Right ventricle myocardium inferior (tissue), 1 donor: ENCODE results near the gene H1-8. TPM values are rescaled to one million over a fixed set of nuclear protein-coding genes. Genes with fewer than 3 reads are reported as not detected.

Experiments used
- ATAC-seq: fragments of 200-7000 bp; cut with Tn5 transposase; one replicate; pipeline ENCODE4 v1.9.1; 2020; ENCODE audit warnings: mild to moderate bottlenecking, moderate library complexity
- DNase-seq: peaks from one replicate; pipeline ENCODE4 v3.0.0; 2021; ENCODE audit errors: missing footprints
- intact Hi-C: fragments of 100-400 bp; cut with DNase I; formaldehyde crosslinking; loops from one replicate; pipeline ENCODE4 v1.11.0; 2022
- total RNA-seq: library from RNA; stranded (reverse); fragmentation: NEBNext Ultra II Directional; extraction: Animal tissue kit (Norgen Biotek cat#: 25700); gene quantifications from one replicate; pipeline ENCODE4 v1.2.1, GENCODE V29; 2021
- donor health status: DM: no; HTN: yes; CAD: no; lungs with severe emphysema.

Gene H1-8
- total RNA-seq, 1 donor from 2014 or later = not detected

DNA sequence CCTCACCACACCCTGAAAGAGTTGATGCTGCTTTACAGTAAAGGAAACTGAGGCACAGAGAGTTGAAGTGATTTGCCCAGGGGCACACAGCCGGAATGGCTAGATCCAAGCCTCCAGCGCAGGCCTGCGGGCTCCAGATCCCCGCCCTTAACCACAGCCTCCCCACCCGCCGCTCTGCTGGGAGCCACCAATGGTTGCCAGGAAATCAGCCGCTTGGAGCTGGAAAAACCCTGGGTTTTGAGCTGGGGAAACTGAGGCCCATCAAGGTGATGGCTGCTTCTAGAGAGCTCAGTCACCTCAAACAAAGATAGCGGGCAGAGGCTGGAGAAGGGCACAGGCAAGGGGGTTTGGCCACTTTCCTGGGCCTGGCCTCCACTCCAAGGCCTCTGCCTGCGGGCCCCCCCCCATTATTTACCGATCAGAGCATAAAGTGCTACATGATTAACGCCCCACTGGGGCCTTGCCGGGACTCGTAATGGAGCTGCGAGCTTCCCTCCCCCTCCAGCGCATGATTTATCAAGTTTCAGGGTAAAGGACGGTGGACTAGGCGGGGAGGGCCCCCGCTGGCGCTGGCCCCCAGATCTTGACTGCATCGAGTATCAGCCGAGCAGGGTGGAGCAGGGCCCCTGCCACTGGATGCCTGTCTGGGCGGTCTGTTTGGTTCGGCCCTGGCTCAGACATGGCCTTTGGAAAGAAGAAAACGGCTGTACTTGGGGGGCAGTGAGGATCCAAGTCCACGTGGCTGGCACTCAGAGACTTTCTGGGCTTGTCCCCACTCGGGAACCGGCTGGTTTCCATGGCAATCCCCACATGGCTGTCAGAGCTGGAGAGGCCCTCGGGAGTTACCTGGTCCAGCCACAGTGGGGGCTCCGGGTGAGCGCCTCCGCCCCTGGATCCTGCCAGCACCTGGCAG, 54.4 kb downstream of the H1-8 start:
- ATAC-seq (peak; percentile 7), DNase-seq (no peak)
- intact Hi-C loops = loop anchor here (2.0 kb wide), 1 partner anchor 29 kb away; no protein-coding TSS in a partner anchor

DNA sequence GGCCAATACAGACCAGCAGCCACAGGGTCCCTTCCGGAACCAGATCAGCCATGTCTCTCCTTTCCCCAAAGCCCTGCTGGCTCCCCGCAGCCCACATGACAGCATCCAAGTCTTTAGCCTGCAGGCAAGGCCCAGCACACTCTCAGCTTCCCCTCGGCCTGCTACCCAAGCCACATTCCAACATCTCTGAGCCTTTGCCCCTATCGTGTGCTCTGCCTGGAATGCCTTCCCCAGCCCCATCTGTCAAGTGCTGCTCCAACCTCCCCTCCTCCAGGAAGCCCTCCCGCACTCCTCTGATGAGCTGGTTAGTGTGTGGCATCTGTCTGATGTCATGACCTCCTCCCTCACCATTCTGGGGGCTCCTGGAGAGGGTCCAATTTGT, 55.0 kb downstream of the H1-8 start:
- intact Hi-C loops = loop anchor here (2.0 kb wide), 1 partner anchor 29 kb away; no protein-coding TSS in a partner anchor
- ATAC-seq = no peak
- no peak for DNase-seq

DNA sequence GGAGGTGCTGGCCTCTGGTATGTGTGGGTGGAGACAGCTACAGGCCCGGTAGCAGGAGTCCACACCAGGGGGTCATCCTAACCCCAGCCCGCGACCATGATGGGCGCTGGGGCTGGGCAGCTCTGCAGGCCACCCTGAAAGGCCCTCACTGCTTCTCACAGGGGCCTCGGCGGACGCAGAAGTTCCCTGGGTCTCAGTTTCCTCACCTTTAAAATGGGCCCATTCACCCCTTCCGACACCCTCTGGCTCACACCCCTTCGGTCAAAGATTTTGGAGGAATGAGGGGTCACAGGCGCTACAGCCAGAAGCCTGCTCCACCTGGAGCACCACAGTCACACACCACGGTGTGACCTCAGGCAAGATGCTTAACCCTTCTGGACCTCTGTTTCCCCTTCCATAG, 55.5 kb downstream of the H1-8 start:
- no peak for DNase-seq

DNA sequence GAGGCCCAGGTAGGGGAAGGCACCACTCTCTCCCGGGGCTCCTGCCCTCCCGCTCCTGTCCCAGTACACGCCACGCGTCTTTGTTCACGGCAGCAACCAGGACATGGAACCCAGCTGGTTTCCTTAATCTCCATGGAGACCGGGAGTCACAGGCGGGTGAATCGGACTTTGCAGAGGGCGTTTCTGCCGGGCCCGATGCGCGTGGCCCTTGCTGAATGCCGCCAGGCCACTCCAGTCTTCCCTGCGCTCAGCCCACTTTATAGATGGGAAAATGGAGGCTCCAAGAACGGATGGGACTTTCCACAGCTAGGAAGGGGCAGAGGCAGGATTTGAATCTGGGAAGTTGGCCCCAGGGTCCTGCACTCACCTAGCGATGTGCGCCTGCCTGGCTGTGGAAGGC, 56.1 kb downstream of the H1-8 start:
- ATAC-seq (no peak), DNase-seq (no peak)
- intact Hi-C loops = no loop called here

More for the DNA sequence above, 55.5 kb downstream of the H1-8 start:
- no peak for ATAC-seq
- intact Hi-C loops = no loop called here

DNA sequence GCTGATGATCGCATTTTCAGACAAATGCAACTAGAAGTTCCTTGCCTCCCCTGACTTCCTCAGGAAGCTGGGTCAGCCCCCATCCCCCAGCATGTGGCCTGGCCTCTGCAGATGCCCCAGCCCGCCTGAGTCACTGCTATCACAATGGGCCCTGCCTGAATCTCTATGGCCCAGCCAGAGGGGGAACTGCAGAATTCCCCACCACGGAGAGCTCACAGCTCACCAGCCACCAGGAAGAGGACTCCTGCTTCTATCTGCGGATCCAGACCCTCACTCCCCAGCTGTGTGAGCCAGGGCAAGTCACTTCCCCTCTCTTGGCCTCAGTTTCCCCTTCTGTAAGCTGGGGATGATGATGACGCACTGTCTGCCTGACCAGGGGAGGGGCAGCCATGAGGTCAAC, 56.6 kb downstream of the H1-8 start:
- intact Hi-C loops = no loop called here
- DNase-seq (peak; percentile 90), ATAC-seq (no peak)

DNA sequence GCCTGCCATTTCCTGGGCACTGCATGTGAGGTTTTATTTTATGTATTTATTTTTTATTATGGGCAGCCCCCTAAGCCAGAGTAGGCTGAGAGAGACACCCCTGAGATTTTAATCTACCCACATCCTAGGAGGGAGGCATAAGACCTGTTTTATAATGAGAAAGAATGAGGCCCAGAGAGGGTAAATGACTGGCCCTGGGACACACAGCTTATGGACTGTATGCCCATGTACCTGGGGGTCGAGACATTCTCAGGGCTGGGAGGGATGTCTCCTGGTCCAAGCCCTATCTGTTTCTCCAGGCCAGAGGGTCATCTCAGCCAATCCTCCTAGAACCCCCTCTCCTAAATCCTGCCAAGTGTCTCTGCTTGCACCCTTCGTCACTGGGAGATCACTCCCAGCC, 57.4 kb downstream of the H1-8 start:
- intact Hi-C loops = no loop called here
- DNase-seq (no peak), ATAC-seq (no peak)

Other genes starting within 250 kb of the H1-8 start
- not detected for gene EFCAB12, start 114.5 kb upstream of the H1-8 start, total RNA-seq
- 20.2 TPM for gene MBD4, start 103.2 kb upstream of the H1-8 start, total RNA-seq
- 19.7 TPM for gene IFT122, start 103.0 kb upstream of the H1-8 start, total RNA-seq
- not detected for gene RHO, start 14.5 kb upstream of the H1-8 start, total RNA-seq
- 66.3 TPM for gene PLXND1, start 63.5 kb downstream of the H1-8 start, total RNA-seq